Natural killer cell (primary cell): ENCODE results near the gene THBS1. TPM values are rescaled to one million over a fixed set of nuclear protein-coding genes. Genes with fewer than 3 reads are reported as not detected.

Source experiments
- ATAC-seq, 3 donors: fragments of 150-1000 bp in 2 of 3; fragments of 200-7000 bp in 1 of 3; cut with Tn5 transposase; 1 replicate in 1 of 3; 2 replicates in 2 of 3; pipeline ENCODE4 v1.10.0; 2021; ENCODE audit warnings: mild to moderate bottlenecking in 2 of 3, moderate library complexity in 2 of 3
- DNase-seq, 2 donors: peaks; one replicate each; pipeline versions ENCODE4 v3.0.0 to v3.0.0-alpha.2; 2013 to 2021; ENCODE audit warnings: mixed read lengths in 1 of 2
- H3K27ac ChIP-seq: one replicate; pipeline ENCODE4 v1.5.1; 2013; ENCODE audit warnings: mild to moderate bottlenecking, low read length
- H3K27me3 ChIP-seq: one replicate; pipeline ENCODE4 v1.6.1; 2013; ENCODE audit warnings: low read length; ENCODE audit not compliant: control insufficient read depth, insufficient read depth
- H3K36me3 ChIP-seq: one replicate; pipeline ENCODE4 v1.6.1; 2013; ENCODE audit warnings: low read length; ENCODE audit not compliant: control insufficient read depth, insufficient read depth
- H3K4me1 ChIP-seq: one replicate; pipeline ENCODE4 v1.6.1; 2013; ENCODE audit warnings: low read length; ENCODE audit not compliant: control insufficient read depth, insufficient read depth
- H3K4me3 ChIP-seq: one replicate; pipeline ENCODE4 v1.5.1; 2013; ENCODE audit warnings: low read length
- H3K9me3 ChIP-seq: one replicate; pipeline ENCODE4 v1.6.1; 2013; ENCODE audit warnings: low read length; ENCODE audit not compliant: control insufficient read depth, insufficient read depth
- H3K27ac Mint-ChIP-seq, 2 donors: one replicate each; pipeline ENCODE4 v1.8.0; 2022; ENCODE audit warnings: mild to moderate bottlenecking in 2 of 2, mixed read lengths in 2 of 2, moderate library complexity in 1 of 2
- H3K27me3 Mint-ChIP-seq, 2 donors: one replicate each; pipeline ENCODE4 v1.8.0; 2022; ENCODE audit warnings: low read depth in 2 of 2, mixed read lengths in 2 of 2
- H3K36me3 Mint-ChIP-seq: one replicate; pipeline ENCODE4 v1.8.0; 2022; ENCODE audit warnings: mixed read lengths
- H3K4me1 Mint-ChIP-seq, 2 donors: one replicate each; pipeline ENCODE4 v1.8.0; 2022; ENCODE audit warnings: mixed read lengths in 2 of 2
- H3K4me3 Mint-ChIP-seq: one replicate; pipeline ENCODE4 v1.8.0; 2022; ENCODE audit warnings: mild to moderate bottlenecking, moderate library complexity, mixed read lengths
- H3K9me3 Mint-ChIP-seq, 2 donors: one replicate each; pipeline ENCODE4 v1.8.0; 2022; ENCODE audit warnings: mixed read lengths in 2 of 2
- CTCF ChIP-seq: fragments of 200-600 bp; IDR thresholded peaks from one replicate; pipeline ENCODE4 v1.8.0; 2022; ENCODE audit warnings: antibody characterized with exemption
- WGBS: methylation state at CpG from one replicate; pipeline ENCODE4 v1.1.7; 2013; ENCODE audit warnings: missing lambda C conversion rate; ENCODE audit not compliant: insufficient coverage; 5-methylcytosine and 5-hydroxymethylcytosine counted together
- intact Hi-C: fragments of 100-400 bp; cut with micrococcal nuclease; formaldehyde crosslinking; loops from one replicate; pipeline ENCODE4 v1.14.2; 2022
- total RNA-seq, 4 donors: library from RNA; stranded (reverse); fragments of 120-200 nt in 1 of 4; gene quantifications; one replicate each; pipeline versions ENCODE4 v1.2.3 to v1.2.4, GENCODE V29; 2013 to 2022

Gene THBS1
- total RNA-seq, 3 donors from 2014 or later (not counting 1 experiment from before 2014, with no cell fraction given) = 27.1 to 43.3 (median 38.3) TPM

GRCh38 chr15:39597751-39598185, 16.9 kb downstream of the THBS1 start:
- intact Hi-C loops = no loop called here
- no peak for DNase-seq

GRCh38 chr15:39598186-39598850, 17.4 kb downstream of the THBS1 start:
- Histone ChIP-seq H3K27ac (no peak overlapping the region), H3K4me3 (no peak overlapping the region), H3K9me3 (no peaks in the 10 kb centered on the region), H3K36me3 (peaks cover 4% of the 10 kb centered on the region), H3K27me3 (no peaks in the 10 kb centered on the region), H3K4me1 (peaks cover 7% of the 10 kb centered on the region)
- no peak for ATAC-seq
- WGBS = no CpG with 5 or more reads among the region's 3 CpGs
- no peak for DNase-seq
- Mint-ChIP-seq H3K4me3 (no peak overlapping the region), H3K27me3 (no peaks in the 10 kb centered on the region), H3K4me1 (peaks cover 18 to 34% of the 10 kb centered on the region in 2 donors), H3K27ac (peak overlapping the region in 1 of 2 donors; percentile 42), H3K9me3 (no peaks in the 10 kb centered on the region), H3K36me3 (peaks cover 25% of the 10 kb centered on the region)
- TF ChIP-seq CTCF = no peak
- intact Hi-C loops = no loop called here

More at GRCh38 chr15:39597751-39598185, 16.9 kb downstream of the THBS1 start:
- H3K9me3 Mint-ChIP-seq = no peaks in the 10 kb centered on the region
- 92% methylated on average over 6 of the region's 6 CpGs for WGBS
- peak overlapping the region in 1 of 2 donors; percentile 42 for H3K27ac Mint-ChIP-seq
- ATAC-seq = no peak
- H3K36me3 Mint-ChIP-seq = peaks cover 28% of the 10 kb centered on the region
- TF ChIP-seq CTCF = no peak
- H3K27ac ChIP-seq = no peak overlapping the region
- peaks cover 18 to 34% of the 10 kb centered on the region in 2 donors for H3K4me1 Mint-ChIP-seq
- H3K27me3 ChIP-seq = no peaks in the 10 kb centered on the region
- H3K4me1 ChIP-seq = peaks cover 7% of the 10 kb centered on the region
- H3K27me3 Mint-ChIP-seq = no peaks in the 10 kb centered on the region
- no peak overlapping the region for H3K4me3 ChIP-seq
- no peaks in the 10 kb centered on the region for H3K9me3 ChIP-seq
- no peak overlapping the region for H3K4me3 Mint-ChIP-seq
- H3K36me3 ChIP-seq = peaks cover 4% of the 10 kb centered on the region

DNA sequence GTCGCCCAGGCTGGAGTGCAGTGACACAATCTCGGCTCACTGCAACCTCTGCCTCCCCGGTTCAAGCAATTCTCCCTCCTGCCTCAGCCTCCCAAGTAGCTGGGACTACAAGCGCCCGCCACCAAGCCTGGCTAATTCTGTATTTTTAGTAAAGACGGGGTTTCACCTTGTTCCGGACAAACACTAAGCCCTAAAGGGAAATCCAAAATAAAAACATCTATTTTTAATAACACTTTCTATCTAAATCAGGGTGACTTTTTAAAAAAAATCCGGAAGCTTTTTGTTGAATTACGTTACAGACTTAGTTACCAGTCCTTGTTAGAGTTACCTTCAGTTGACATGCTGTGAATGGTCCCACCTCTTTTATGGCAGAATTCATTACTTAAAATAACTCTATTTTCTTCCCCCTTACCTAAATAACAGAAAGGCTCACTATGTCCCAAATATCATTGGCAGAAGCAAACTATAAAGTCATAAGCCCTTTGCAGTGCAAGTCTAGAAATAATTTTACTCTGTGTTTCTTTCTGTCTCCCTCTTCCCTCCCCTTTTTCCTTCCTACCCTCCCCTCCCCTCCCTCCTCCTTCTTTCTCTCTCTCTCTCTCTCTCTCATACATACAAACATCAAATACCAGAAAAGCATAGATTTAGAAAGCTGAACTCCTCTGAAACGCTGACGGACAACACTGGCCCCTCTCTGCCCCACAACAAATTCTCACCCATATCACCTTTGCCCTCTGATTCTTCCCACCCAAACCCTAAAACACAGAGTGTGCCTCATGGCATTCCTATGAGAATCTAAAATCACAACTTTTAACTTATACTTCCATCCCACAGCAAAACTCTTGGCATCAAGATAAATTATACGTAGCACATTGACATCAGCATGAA, 18.3 kb downstream of the THBS1 start:
- peaks cover 11 to 27% of the 10 kb centered on the region in 2 donors for H3K4me1 Mint-ChIP-seq
- WGBS = 95% methylated on average over 11 of the region's 12 CpGs

More for the DNA sequence above, 18.3 kb downstream of the THBS1 start:
- Mint-ChIP-seq H3K9me3 (no peaks in the 10 kb centered on the region), H3K27me3 (no peaks in the 10 kb centered on the region), H3K4me3 (no peak overlapping the region), H3K27ac (no peak overlapping the region), H3K36me3 (peaks cover 18% of the 10 kb centered on the region)
- intact Hi-C loops = no loop called here
- Histone ChIP-seq H3K27me3 (no peaks in the 10 kb centered on the region), H3K27ac (no peak overlapping the region), H3K4me1 (no peaks in the 10 kb centered on the region), H3K36me3 (peaks cover 4% of the 10 kb centered on the region), H3K9me3 (no peaks in the 10 kb centered on the region), H3K4me3 (no peak overlapping the region)
- DNase-seq (no peak), ATAC-seq (no peak)
- TF ChIP-seq CTCF = no peak
